ENCODE data around the gene MYO10.

The MYO10 gene

DNA sequence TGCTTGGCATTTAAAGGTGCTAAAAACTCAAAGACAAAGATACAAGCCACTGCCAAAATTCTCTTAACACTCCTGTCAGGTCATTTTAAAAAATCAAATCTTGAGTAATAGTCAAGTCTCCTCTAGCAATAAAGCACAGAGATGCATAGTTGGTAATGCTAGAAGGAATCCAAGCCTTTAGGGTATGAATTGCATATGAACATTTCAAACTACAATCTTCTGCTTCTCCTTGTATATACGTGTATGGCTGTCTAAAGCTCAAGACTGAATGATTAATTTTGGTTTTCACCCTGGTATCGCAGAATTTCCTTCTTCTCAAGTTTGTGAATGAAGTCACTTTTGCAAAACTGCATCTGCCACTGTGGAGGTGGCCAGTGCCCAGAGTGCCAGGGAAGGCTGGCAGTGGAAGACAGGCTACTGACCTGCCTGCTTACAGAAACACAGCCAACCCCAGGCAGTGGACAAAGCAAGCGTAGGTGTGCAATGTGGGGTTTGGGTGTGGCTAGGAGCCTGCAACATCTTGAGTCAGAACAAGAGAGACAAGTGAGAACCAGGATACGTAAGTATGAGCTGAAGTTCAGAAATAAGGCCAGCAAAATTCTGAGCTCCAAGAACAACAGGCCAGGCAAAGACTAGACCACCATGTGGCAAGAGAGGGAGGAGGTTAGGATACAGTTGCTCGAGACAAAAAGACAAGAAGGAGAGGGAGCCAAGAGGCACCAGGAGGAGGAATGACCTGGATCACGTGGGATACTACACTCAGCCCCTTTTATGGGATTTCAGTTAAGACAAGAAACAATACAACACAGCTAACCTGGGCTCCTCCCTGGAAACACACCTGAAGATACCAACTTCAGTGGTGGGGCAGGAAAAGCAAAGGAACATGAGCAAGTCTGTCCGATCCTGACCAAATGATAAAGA is 22.6 kb downstream of the MYO10 start:
- DNase-seq: no peak

GRCh38 chr5:16912080-16912479 is 24.0 kb downstream of the MYO10 start:
- no peak for DNase-seq

DNA sequence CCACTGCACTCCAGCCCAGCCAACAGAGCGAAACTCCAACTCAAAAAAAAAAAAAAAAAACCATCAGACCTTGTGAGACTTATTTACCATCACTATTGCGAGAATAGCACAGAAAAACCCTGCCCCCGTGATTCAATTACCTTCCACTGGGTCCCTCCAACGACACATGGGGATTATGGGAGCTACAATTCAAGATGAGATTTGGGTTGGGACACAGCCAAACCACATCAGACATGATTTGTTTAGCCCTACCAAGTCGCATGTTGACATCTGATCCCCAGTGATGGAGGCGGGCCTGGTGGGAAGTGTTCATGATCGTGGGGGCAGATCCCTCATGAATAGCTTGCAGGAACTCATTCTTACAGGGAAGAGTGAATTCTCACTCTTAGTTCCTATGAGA is 26.6 kb downstream of the MYO10 start:
- DNase-seq: no peak

DNA sequence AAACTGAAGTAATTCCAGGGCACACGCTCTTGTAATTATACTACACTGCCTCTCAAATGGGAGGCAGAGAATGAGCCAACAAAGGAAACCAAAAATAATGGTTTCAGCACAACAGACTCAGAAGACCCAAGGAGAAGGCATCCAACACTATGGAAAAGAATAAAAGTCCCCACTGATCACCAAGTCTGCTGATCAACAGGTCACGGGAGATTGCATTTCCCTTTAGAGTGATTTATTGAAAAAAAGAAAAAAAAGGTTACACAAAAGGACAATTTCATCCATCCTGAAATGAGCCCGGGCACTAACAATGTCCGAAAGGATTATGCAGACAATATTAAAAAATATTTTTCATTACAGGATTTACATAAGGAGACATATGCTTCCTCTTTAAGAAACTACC is 28.8 kb downstream of the MYO10 start:
- no peak for DNase-seq

DNA sequence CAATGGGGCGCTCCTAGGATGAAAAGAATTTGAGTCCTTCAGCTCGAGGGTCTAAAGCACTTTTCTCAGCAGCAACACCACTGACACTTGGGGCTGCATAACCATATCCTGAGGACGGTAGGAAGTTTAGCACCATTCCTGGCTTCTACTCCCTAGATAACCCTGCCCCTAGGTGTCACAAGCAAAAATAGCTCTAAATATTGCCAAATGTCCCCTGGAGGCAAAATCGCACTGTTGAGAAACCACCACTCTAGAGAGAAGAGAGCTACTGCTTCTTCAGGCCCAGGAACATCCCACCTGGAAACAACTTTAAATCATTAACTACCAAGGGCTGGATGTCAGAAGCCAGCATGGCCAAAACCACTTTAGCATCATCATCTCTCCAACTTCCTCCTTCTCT is 29.8 kb downstream of the MYO10 start:
- no peak for DNase-seq

- no peak for DNase-seq
Observed at GRCh38 chr5:16903480-16904300, 32.4 kb downstream of the MYO10 start.

GRCh38 chr5:16902846-16903245 is 33.2 kb downstream of the MYO10 start:
- DNase-seq: no peak

GRCh38 chr5:16901021-16901644 is 35.0 kb downstream of the MYO10 start:
- DNase-seq: no peak

DNA sequence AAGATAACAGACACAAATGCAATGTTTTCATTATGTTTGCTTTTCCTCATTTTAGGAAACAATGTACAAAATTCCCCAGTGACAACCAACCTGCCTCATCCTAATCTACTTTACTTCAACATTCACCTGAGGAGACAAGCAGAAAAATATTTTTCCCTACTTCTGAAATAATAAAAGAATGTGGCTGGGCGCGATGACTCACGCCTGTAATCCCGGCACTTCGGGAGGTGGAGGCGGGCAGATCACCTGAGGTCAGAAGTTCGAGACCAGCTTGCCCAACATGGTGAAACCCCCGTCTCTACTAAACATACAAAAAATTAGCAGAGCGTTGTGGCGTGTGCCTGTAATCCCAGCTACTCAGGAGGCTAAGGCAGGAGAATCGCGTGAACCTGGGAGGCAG is 36.9 kb downstream of the MYO10 start:
- DNase-seq: no peak

DNA sequence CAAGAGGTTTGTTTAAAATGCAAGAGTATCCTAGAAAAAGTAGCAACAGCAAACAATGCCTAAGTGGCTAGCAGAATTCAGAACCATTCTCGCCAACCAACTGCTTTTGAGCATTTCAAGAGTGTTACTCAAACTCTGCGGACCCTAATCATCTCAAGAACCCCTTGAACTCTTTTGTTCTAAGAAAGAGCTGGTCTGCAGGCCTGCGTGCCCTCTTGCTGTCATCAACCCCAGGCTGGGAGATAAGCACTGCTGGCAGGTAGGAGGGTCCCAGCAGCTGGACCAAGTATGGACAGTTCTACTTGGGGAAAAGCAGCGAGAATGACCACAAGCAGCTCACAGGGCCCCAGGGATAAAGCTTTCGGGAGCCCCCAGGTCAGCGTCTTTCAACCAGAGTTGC is 38.3 kb downstream of the MYO10 start:
- no peak for DNase-seq

- no peak for DNase-seq
Observed at GRCh38 chr5:16897284-16897704, 38.8 kb downstream of the MYO10 start.

DNA sequence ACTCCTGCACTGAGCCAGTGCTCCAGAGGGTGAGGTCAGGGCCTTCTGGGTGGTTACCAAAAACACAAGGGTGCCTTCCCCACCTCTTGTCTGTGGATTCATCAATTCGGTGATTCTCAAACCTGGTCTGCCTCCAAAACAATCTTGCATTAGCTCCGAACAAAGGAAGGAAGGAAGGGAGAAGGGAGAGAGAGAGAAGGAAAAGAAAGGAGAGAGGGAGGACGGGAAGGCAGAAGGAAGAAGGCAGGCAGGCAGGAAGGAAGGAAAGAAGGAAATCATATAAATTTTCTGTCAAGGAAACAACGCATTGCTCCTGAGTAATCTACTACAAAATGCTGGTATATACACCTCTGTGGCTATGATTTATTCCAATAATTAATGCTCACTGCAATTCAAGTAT is 39.3 kb downstream of the MYO10 start:
- DNase-seq: no peak

- DNase-seq: no peak
Observed at GRCh38 chr5:16894236-16895057, 41.6 kb downstream of the MYO10 start.

DNA sequence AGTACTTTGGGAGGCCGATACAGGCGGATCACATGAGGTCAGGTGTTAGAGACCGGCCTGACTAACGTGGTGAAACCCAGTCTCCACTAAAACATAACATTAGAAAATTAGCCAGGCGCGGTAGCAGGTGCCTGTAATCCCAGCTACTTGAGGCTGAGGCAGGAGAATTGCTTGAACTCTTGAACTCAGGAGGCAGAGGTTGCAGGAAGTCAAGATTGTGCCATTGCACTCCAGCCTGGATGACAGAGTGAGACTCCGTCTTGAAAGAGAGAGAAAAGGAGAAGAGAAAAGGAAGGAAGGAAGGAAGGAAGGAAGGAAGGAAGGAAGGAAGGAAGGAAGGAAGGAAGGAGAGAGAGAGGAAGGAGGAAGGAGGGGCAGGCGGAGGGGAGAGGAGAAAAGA is 45.1 kb downstream of the MYO10 start:
- DNase-seq: no peak

GRCh38 chr5:16889972-16890519 is 46.0 kb downstream of the MYO10 start:
- no peak for DNase-seq

DNA sequence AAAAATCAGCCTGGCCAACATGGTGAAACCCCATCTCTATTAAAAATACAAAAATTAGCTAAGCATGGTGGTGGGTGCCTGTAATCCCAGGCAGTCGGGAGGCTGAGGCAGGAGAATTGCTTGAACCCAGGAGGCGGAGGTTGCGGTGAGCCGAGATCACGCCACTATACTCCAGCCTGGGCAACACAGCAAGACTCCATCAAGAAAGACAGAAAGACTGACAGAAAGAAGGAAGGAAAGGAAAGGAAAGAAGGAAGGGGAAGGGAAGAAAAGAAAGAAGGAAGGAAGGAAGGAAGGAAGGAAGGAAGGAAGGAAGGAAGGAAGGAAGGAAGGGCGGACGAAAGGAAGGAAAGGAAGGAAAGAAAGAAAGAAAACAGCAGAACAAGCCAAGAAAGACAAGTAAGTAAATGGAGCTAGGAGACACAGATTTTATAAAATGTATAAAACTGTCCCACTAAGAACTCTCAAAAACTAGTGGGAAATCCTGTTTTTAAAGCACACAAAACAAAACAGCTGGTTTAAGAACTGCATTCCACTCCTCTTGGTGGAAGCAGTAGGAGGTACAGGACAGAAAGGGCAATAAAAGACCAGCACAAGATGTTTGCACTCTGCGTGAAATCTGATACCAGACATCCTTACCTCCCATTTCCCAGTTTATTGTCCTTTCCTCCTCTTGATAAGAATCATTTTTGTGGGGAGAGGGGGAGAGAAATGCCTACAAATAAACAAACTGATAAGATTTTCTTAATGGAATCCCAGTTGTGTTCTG is 46.7 kb downstream of the MYO10 start:
- DNase-seq: no peak

- DNase-seq: no peak
Observed at GRCh38 chr5:16888694-16889124, 47.4 kb downstream of the MYO10 start.

GRCh38 chr5:16886793-16887345 is 49.2 kb downstream of the MYO10 start:
- DNase-seq: no peak

- DNase-seq: no peak
Observed at GRCh38 chr5:16886366-16886736, 49.7 kb downstream of the MYO10 start.

GRCh38 chr5:16885635-16886365 is 50.3 kb downstream of the MYO10 start:
- DNase-seq: no peak

Data from inflammatory macrophage treated with lipopolysaccharide for 1 hour (primary cell).